Suprapubic skin (tissue), 4 donors: ENCODE data around the gene DNAH10.

Source experiments
- CTCF ChIP-seq, 2 donors: fragments of 200-600 bp in 1 of 2; fragments of 450-650 bp in 1 of 2; sonication (generic) in 1 of 2; IDR thresholded peaks; one replicate each; pipeline ENCODE4 v1.5.1; 2016 to 2019; ENCODE audit warnings: antibody characterized with exemption in 2 of 2, mild to moderate bottlenecking in 1 of 2, moderate library complexity in 1 of 2
- EP300 ChIP-seq: sonication (generic); formaldehyde crosslinking; IDR thresholded peaks from one replicate; pipeline ENCODE4 v1.6.1; 2017; ENCODE audit warnings: antibody characterized with exemption
- POLR2A ChIP-seq, 2 donors: fragments of 450-650 bp; IDR thresholded peaks; one replicate each; pipeline ENCODE4 v1.6.1; 2017; ENCODE audit warnings: antibody characterized with exemption in 2 of 2, mild to moderate bottlenecking in 2 of 2, moderate library complexity in 2 of 2
- POLR2AphosphoS5 ChIP-seq, 3 donors: sonication (generic); formaldehyde crosslinking; IDR thresholded peaks; one replicate each; pipeline ENCODE4 v1.6.1; 2017; ENCODE audit warnings: antibody characterized with exemption in 3 of 3

- TF ChIP-seq CTCF (IDR thresholded peaks at IDR 0.05) (no peak), POLR2A (IDR thresholded peaks at IDR 0.05) (no peak), POLR2AphosphoS5 (IDR thresholded peaks at IDR 0.05) (no peak), EP300 (no peak)
These were observed 28.9 kb upstream of the DNAH10 start for GRCh38 chr12:123733229-123733628.
